ENCODE measurements around the gene HOXD10.
A peak's percentile ranks its signal among the peaks of the same experiment; 100 is the strongest.

Gene HOXD10

DNA sequence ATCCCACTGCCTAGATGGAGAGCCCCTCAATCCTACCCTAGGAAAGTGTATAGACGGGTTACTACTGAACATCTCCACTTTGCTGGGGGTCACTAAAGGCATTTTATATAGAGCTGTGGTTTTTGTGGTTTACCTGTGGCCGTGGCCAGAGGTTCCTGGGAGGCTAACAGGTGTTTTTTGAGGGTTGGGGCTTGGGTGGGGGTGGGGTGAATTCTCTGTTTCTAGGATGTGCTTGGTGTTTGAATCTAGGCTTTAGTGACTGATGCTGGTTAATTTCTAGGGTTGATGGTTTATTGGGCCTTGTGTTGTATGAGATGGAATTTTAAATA is 20.6 kb downstream of the HOXD10 start:
- DNase-seq: no peak

DNA sequence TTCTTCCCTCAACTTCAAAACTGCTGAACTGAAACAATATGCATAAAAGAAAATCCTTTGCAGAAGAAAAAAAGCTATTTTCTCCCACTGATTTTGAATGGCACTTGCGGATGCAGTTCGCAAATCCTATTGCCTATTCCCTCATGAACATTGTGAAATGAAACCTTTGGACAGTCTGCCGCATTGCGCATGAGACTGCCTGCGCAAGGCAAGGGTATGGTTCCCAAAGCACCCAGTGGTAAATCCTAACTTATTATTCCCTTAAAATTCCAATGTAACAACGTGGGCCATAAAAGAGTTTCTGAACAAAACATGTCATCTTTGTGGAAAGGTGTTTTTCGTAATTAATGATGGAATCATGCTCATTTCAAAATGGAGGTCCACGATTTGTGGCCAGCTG is 21.3 kb downstream of the HOXD10 start:
- no peak for DNase-seq

DNA sequence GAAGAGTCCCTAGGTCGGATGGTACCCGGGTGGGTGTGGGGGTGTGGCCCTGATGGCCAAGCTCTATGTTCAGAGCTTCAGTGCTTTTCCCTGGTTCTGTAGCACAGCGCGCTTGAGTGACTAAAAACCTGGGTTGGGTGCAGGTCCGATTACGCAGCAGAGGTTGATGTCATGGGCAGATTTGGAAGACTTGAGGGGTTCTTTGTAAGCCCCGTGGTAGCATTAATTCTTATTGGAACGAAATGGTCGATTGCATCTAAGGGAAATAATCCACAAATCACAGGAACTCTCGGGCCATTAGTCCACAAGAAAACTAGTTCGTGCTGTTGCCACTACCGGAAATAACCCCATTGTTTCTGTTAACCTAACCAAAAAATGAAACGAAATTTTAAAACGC is 21.9 kb downstream of the HOXD10 start:
- DNase-seq: no peak

DNA sequence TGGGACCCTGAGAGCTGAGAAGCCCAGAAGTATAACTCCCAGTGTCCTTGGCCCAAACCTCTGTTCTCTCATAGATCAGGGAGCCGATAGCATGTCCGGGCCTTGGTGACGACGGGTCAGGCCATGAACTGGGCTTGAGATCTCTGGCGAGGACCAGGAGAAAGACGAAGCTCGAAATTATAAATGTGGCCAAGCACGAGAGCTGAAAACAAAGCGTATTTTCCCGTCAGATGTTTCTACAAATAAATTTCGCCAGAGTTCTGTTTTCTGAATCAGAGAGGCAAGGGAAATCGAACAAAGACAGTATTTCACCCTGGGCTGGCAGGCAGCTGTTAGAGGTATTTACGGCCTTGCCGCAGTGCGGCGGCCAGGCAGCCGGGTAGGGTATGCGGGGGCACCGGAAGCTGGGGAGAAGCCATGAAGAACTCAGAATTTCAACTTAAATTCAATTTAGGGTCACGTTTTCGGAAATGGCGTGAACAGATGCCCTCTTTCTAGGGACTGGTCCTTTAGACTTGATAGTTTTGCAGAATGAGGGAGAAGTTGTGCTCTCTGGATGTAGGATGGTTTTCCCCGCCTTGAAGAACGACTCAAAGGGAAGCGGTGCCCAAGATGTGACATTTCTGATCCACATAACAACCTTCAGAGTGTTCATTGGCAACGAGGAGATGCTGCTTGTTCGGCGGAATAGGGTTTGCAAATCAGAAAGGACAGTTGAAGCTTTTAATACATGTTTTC is 22.5 kb downstream of the HOXD10 start:
- DNase-seq: no peak

DNA sequence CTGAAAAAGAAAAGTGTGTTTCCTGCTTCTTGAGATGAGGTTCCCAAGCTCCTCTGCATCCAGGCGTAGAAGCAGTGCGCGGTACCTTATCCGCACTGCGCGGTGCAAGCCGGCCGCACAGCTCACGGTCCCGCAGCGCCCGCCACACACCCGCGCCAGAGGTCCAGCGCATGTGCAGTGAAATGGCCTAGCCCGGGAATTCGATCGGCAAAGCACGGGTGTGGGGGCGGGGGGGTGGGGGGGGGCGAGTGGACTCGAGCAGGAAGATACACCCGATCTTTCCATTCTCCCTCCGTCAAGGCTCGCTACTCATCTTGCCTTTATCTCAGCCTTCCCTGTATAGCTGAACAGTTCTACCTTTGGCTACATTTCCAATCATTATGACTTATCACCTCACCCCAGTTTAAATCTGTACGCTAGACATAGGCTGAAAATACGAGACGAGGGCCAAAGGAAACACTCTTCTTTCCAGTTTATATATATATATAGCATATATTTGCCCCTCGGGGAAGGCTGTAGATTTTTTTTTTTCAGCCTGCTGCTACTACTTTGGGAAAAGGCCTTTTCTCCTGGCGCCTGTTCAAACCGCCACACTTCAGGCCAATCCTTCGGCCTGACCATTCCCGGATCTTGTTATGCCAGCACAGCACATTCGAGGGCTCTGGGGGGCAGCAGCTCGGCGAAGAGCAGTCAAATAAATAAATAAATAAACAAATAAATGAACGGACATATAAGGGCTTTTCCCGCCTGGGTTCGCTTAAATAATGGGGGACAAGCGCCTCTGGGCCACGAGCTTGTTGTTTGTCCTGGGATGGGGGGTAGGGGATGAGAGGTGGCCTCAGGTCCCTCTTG is 23.3 kb downstream of the HOXD10 start:
- DNase-seq: no peak

DNA sequence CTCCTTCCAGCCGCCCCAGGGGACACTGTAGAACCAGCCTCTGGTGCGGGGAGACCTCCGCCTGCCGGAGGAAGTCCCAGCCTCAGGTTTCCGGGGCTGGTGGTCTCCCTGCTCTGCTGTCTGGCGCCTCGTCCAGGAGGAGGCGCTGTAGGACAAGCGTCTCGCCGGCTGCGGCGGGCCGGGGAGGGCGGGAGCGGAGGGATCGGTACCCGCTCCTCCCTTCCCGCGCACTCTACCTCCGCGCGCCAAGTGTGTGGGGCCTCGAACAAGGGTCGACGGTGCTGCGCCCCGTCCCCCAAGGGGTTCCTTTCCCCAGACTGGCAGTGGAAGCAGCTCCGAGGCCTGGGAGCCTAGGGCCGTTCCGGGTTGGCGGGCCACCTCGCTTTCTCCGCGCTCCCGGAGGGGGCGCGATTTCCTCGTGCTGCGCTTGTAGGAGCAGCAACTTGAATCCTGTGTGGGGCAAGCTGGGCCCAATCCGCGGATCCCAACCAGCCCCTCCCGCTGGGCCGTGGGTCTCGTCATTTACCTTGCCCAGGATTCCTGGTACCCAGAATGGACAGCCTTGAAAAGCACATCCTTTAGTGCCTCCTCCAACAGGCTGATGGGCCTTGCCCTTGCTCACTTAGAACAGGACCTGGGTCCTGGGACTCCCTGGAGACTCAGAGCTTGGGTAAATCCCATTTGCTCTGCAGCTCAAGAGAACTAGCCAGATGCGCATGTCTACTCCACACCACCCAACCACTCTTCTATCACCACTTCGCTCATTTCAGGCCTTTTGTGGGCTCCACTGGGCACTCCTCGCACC is 24.1 kb downstream of the HOXD10 start:
- peak; percentile 46 for DNase-seq

DNA sequence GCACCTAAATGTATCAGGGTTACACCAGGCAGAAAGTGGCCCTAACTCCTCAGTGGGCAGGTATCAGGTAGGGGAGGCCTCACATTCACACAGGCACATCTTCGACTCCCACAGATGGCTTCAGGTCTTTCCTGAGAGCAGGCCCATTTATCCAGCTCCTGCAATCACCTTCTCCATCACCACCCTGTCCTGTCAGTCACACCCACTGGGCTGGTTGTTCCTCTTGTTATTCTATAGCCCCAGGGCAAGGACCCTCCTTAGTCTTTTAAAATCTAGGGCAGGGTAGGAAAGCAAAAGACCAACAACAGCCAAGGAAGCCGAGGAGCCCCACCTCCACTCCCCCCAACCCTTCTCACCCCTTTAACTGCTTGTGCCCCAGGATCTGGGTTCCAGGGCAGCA is 25.7 kb downstream of the HOXD10 start:
- no peak for DNase-seq

DNA sequence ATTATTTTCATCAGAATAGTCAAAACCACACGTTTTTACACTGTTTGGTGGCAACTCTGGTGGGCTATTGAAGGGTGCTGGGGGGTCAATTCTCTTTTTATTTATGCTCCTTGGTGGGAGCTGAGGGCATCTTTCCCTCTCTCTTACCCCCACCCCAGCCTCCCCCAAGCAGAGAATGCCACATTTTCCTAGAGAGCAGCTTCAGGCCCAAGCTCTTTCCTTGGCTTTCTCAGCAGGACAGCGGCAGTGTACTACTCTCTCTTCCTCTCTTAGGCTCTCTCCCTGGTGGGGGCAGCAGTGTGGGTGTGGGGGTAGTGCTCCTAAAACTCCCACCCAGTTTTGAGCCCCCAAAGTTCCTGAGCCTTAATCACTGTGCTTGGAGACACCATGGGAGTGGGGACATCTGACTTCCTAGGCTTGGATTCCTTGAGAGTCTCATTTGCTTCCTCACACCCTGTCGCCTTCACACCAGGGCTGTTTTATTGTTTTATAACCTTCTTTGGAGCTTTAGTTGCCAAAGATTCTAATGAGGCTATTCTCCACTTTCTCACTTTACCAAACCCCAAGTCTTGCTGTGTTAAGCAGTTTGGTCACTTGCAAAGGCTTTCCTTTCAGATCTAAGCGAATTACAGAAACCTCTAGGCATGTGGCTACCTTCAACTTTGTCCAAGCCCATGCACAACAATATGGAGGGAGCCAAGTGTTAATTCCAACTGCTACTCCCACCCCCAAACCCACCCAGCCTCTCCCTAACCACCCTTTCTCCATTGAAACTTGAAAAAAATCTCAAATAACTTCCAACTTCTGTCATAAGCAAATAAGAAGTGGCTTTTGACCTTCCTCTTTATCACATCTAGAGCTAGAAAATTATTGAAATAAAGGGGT is 28.7 kb downstream of the HOXD10 start:
- no peak for DNase-seq

DNA sequence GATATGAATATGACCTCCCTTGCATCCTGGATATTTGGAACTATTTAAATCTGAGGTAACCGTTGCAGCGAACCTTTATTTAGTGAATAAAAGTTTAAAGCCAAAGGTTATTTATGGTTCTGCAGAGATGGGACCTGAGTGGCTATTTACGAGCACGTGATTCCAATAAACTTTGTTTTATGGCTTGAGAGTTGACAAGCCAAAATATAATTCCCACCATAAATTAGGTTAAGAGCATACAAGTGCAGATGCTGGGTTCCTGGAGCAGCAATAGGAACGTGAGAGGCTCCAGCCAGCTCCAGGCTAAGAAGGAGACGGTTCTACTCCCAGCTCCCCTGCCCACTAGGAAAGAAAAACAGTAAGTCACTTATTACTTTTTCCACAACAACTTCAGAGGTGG is 29.5 kb downstream of the HOXD10 start:
- no peak for DNase-seq

DNA sequence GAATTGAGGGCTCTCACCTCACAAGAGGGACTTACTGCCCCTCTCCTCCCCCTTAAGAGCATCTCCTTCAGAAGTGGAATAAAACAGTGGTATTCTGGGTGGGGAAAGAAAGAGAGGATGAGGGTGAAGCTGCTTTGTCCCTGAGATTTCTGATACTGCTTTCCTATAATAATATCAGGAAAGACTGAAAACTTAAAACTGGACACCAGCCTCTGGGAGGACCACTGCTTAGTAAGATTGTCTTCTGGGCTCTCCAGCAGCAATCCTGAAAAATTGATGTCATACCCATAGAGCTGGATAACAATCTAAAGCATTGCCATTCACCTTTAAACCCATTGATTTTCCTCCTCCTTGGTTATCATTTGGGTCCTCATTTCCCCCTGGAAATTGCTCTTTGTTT is 30.1 kb downstream of the HOXD10 start:
- DNase-seq: no peak

DNA sequence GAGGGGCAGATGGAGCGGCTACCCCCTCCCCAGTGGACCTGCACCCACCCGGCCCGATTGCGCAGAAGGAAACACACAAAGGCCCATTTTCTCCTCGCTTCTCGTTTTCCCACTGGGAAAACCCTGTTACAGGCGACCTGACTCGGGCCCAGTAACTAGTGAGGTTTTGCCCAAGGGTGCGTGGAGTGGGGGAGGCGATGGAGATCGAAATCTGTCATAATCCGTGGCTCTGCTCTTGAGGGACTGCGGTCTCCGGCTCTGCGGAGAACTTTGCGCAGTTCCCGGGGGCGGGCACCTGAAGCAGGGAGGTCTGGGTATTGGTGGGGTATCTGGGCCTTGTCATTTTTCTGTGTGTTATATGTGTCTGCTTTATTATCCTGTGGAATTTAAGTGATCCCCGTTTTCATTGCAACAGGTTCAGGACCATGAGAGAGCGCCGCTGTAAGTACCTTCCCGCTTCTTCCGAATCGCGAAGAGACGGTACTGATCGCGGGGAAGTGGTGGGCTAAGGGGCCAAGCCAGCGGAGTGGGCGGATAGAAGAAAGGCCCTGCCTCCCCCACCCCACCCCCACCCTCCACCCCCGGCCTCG is 30.7 kb downstream of the HOXD10 start:
- no peak for DNase-seq

DNA sequence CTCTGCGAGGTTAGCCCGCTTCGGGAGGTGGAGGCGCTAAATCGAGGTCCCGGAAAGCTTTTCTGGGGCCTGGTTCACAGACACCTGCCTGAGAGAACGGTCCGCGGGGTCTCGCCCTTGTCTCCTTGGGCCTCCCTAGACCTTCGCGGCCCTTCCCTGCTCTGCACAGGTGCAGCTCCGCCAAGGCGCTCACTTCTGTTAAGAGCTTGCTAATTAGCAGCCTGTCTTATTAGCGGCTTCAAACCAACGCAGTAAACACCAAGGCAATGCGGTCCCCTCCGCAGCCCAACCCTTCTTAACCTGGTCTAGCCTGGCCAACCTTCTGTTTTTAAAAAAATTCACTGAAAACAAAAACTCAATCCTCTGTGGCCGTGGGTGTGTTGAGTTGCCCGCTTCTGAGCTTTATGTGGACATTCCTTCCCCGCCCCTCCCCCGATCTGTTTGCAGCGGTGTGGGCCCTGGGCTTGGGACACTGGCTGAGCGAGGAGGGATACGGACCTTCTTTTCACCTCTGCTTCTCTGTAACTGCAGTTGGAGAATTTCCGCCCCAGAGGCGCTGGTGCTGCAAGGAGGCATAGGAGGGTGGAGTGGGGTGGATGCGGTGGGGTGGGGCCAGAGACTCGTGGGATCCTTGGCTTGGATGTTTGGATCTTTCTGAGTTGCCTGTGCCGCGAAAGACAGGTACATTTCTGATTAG is 31.4 kb downstream of the HOXD10 start:
- no peak for DNase-seq

DNA sequence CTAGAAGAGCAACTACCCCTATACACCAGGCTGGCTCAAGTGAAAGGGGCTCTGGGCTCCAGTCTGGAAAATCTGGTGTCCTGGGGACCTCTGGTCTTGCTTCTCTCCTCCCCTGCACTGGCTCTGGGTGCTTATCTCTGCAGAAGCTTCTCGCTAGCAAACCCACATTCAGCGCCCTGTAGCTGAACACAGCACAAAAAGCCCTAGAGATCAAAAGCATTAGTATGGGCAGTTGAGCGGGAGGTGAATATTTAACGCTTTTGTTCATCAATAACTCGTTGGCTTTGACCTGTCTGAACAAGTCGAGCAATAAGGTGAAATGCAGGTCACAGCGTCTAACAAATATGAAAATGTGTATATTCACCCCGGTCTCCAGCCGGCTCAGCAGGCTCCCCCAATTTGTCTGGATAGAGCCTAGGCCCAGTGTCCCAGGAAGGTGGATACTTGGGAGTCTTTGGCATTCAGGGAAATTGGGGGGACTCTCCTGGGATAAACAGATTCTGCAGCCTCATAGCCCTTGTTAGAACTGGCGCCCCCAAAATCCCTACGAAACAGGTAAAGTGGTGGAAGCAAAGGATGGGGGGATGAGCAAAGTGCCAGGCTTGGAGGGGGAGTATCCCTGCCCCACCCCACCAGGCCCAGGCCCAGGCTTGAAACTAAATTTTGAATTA is 32.3 kb downstream of the HOXD10 start:
- DNase-seq: no peak

DNA sequence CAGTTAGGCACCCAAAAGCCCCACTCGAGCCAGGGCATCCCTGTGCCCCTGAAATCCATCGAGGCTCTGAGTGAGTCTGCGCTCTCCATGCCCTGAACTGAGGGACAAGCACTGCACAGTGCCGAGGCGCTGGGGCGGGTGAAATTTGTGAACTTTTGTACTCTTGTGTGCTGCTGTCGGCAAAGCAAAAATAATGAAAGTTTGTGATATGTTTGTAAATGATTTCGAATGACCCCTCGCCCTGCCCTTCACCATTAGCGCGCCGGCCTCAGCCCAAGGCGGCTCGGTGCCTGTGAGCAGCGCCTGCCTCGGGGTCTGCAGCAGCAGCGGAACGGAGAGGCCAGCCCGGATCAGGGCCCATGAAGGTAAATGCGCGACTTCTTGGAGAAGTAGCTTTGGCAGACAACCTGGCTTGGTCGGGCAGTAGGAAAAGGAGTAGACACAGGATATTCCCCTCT is 32.9 kb downstream of the HOXD10 start:
- DNase-seq: no peak

DNA sequence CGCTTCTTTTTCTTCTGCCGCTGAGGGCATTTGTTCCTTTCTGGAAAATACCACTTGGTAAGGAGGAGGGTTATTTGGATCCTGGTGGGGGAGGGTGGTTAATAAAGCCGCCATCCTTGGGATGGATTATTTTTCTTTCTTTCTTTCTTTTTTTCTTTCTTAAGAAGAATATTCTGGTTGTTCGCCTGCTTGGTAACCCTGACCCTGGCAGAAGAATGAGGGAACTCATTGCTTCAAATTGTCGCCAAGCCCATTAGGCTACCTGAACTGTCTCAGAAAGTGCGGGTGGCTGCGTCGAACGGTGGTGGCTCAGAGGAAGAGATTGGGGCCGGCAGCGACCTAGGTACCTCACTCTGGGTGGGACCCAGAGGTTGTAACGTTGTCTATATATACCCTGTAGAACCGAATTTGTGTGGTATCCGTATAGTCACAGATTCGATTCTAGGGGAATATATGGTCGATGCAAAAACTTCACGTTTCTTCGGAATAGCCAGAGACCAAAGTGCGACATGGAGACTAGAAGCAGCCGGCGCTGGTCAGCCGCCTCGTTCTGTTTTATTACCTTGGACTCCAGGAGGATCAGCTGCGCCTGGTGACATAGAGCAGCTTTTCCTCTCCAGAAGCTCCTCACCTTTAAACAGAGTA is 33.5 kb downstream of the HOXD10 start:
- no peak for DNase-seq

DNA sequence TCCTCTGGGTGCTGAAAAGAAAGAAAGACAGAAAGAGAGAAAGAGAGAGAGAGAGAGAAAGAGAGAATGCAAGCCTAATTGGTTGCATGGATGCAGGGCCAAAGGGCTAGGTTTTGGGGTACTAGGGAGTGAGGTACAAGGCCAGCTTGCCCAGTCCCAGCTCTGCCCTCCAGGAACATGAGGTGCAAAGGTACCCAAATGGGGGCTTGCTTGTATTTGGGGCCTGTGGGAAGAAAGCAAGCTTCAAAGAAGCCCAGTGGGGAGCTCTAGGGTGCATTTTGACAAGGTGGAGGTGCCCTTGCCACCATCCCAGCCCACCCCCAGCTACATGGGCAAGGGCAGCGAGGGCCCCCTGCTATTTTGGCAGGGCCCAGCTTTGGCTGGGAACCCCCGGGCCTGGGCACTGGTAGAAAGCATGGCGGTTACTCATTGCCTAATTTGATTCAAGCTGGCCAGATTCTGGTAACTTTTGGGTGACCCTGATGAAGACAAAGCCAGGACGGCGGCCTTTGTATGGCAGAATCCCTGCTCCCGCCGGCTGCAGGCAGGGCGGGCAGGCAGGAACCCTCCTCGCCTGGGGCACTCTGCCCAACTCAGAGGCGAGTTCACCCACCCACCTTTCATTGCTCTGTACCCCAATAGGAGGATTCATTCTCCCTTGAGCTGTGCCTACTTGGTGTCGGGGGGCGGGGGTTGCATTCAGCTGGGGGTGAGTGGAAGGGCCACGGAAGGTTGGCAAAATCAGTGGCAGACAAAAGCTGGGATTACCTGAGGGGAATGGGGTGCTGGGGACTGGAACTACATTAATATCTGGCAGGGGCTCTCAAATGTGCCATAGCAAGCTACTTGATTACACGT is 34.2 kb downstream of the HOXD10 start:
- no peak for DNase-seq

DNA sequence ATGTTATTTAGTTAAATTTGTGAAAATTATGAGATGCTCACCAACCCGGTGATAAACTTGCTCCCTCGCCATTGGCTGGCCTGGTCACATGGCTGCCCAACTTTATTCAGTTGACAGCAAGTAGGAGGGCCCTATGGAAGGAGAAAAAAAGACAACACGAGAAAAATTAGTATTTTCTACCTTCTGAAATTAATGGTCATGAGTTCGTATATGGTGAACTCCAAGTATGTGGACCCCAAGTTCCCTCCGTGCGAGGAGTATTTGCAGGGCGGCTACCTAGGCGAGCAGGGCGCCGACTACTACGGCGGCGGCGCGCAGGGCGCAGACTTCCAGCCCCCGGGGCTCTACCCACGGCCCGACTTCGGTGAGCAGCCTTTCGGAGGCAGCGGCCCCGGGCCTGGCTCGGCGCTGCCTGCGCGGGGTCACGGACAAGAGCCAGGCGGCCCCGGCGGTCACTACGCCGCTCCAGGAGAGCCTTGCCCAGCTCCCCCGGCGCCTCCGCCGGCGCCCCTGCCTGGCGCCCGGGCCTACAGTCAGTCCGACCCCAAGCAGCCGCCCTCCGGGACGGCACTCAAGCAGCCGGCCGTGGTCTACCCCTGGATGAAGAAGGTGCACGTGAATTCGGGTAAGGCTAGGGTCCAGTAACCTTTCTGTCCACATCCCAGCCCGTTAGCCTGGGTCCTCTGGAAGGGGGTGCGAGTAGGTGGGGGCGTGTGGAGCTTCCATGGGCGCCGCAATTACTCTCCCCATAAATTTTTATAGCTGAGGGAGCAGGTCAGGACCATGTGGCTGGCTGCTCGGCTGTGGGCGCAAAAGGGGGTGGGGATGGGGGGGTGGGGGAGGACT is 35.1 kb downstream of the HOXD10 start, which contains the start of gene HOXD4:
Gene HOXD4 (plus strand): TSS at position 109 of the 846 bp plus-strand sequence. CDS start 84 bp downstream, at position 193.
- no peak for DNase-seq

Measured in CD4-positive, alpha-beta T cell treated with Interferon gamma for 1 hour (primary cell).